GM19239 (cell line): ENCODE data around the gene CXCL11.
"Not testable (repeated sequence)": the region's sequence is repeated elsewhere in the genome, so short reads cannot be mapped to it uniquely, and the experiment has no call there.

Experiments
- DNase-seq: peaks from one replicate; pipeline ENCODE4 v3.0.0; 2011; ENCODE audit warnings: low spot score; ENCODE audit not compliant: insufficient read length
- FAIRE-seq: peaks from 2 replicates; lab custom pipeline; 2011; peaks lifted over from hg19 to GRCh38; lab: Jason Lieb, UNC

Gene CXCL11

GRCh38 chr4:76035799-76036380, at the start of gene CXCL11:
Gene CXCL11 (minus strand): TSS chr4:76036070. CDS start chr4:76035987, 83 bp downstream.
- DNase-seq (no peak), FAIRE-seq (no peak)

- DNase-seq (no peak), FAIRE-seq (no peak)
These were observed 48.7 kb upstream of the CXCL11 start for GRCh38 chr4:76084542-76084941.

GRCh38 chr4:76083386-76083988, 47.6 kb upstream of the CXCL11 start:
- no peak for DNase-seq
- FAIRE-seq: no peak

- FAIRE-seq (no peak), DNase-seq (no peak)
These were observed 42.3 kb upstream of the CXCL11 start for GRCh38 chr4:76078033-76078613.

GRCh38 chr4:76074993-76075600, 39.2 kb upstream of the CXCL11 start:
- FAIRE-seq: no peak

GRCh38 chr4:76074468-76074867, 38.6 kb upstream of the CXCL11 start, which contains the start of gene ART3:
Gene ART3 (plus strand): TSS chr4:76074709. CDS start chr4:76075890, 1,181 bp downstream.
- FAIRE-seq (no peak), DNase-seq (no peak)

More at GRCh38 chr4:76074993-76075600, 39.2 kb upstream of the CXCL11 start:
- DNase-seq: no peak

GRCh38 chr4:76072760-76073159, 36.9 kb upstream of the CXCL11 start:
- FAIRE-seq: no peak
- DNase-seq: no peak

- peak; percentile 73 for FAIRE-seq
- peak; percentile 49 for DNase-seq
These were observed 31.9 kb upstream of the CXCL11 start for GRCh38 chr4:76067652-76068286.

GRCh38 chr4:76066546-76066945, 30.7 kb upstream of the CXCL11 start:
- DNase-seq (no peak), FAIRE-seq (no peak)

GRCh38 chr4:76061982-76062381, 26.1 kb upstream of the CXCL11 start:
- DNase-seq: no peak
- peak; percentile 52 for FAIRE-seq

- DNase-seq: no peak
- no peak for FAIRE-seq
These were observed 25.6 kb upstream of the CXCL11 start for GRCh38 chr4:76061421-76061820.

GRCh38 chr4:76060506-76060905, 24.6 kb upstream of the CXCL11 start:
- DNase-seq: no peak
- FAIRE-seq: peak; percentile 23

- peak; percentile 4 for FAIRE-seq
- no peak for DNase-seq
These were observed 23.9 kb upstream of the CXCL11 start for GRCh38 chr4:76059750-76060149.

- no peak for DNase-seq
- peak; percentile 73 for FAIRE-seq
These were observed 23.1 kb upstream of the CXCL11 start for GRCh38 chr4:76058888-76059426.

GRCh38 chr4:76058302-76058701, 22.4 kb upstream of the CXCL11 start:
- FAIRE-seq: peak; percentile 65
- DNase-seq: no peak

GRCh38 chr4:76055421-76055820, 19.6 kb upstream of the CXCL11 start:
- FAIRE-seq: no peak

GRCh38 chr4:76055016-76055415, 19.1 kb upstream of the CXCL11 start:
- FAIRE-seq (peak; percentile 96), DNase-seq (peak; percentile 47)

More at GRCh38 chr4:76055421-76055820, 19.6 kb upstream of the CXCL11 start:
- no peak for DNase-seq

- DNase-seq (no peak), FAIRE-seq (peak; percentile 28)
These were observed 17.9 kb upstream of the CXCL11 start for GRCh38 chr4:76053730-76054129.

GRCh38 chr4:76050560-76051050, 14.7 kb upstream of the CXCL11 start:
- not testable (repeated sequence) for DNase-seq, FAIRE-seq

- DNase-seq, FAIRE-seq: not testable (repeated sequence)
These were observed 14.1 kb upstream of the CXCL11 start for GRCh38 chr4:76049860-76050416.
